Measurements from ENCODE around the gene ZNF221. TPM values are rescaled to one million over a fixed set of nuclear protein-coding genes. Genes with fewer than 3 reads are reported as not detected.

ZNF221 gene
- total and polyA plus RNA-seq, 9 of the 15 experiments (the other 6 are each of a cell fraction or from before 2014, with no cell fraction given) = 0.32 to 1.4 (median 0.45) TPM

GRCh38 chr19:43950834-43951645, at the start of gene ZNF221 (continued):
- TF ChIP-seq ZNF507 (tag; conservative IDR thresholded peaks at IDR 0.05) = no peak
- TF ChIP-seq NR0B1 (IDR thresholded peaks at IDR 0.05; ENCODE audit: partially characterized antibody) = no peak
- no peak for TF ChIP-seq XRCC3 (IDR thresholded peaks at IDR 0.05)
- no peak for TF ChIP-seq CREB5 (CRISPR knock-in tag; IDR thresholded peaks at IDR 0.05)
- TF ChIP-seq SREBF2 (CRISPR knock-in tag; IDR thresholded peaks at IDR 0.05) = no peak
- TF ChIP-seq ZNF511 (CRISPR knock-in tag; IDR thresholded peaks at IDR 0.05) = no peak
- TF ChIP-seq CREB1 (IDR thresholded peaks at IDR 0.05) = no peak
- TF ChIP-seq CREB1 (CRISPR knock-in tag; IDR thresholded peaks at IDR 0.05) = no peak
- TF ChIP-seq MCM5 (IDR thresholded peaks at IDR 0.05; ENCODE audit: low read depth) = no peak
- no peak for TF ChIP-seq ZBTB33 (CRISPR knock-in tag; IDR thresholded peaks at IDR 0.05)
- no peak for TF ChIP-seq ZNF23 (CRISPR knock-in tag; IDR thresholded peaks at IDR 0.05)
- TF ChIP-seq ID3 (CRISPR knock-in tag; IDR thresholded peaks at IDR 0.05) = no peak
- no peak for TF ChIP-seq ID3 (tag; IDR thresholded peaks at IDR 0.05)
- TF ChIP-seq HDAC3 (IDR thresholded peaks at IDR 0.05; ENCODE audit: borderline replicate concordance, partially characterized antibody) = no peak
- TF ChIP-seq ZBTB34 (CRISPR knock-in tag; IDR thresholded peaks at IDR 0.05) = no peak
- TF ChIP-seq KLF1 (tag; IDR thresholded peaks at IDR 0.05) = no peak
- no peak for TF ChIP-seq ZBTB49 (CRISPR knock-in tag; IDR thresholded peaks at IDR 0.05; ENCODE audit: borderline replicate concordance)
- TF ChIP-seq DDX20 (tag; IDR thresholded peaks at IDR 0.05; ENCODE audit: low read depth) = 0 out of 2 replicates have a peak, but pooled peaks have one; percentile 27
